ENCODE results near the gene KCTD7. TPM values are rescaled to one million over a fixed set of nuclear protein-coding genes. Genes with fewer than 3 reads are reported as not detected.
"Not testable (repeated sequence)": the region's sequence is repeated elsewhere in the genome, so short reads cannot be mapped to it uniquely, and the experiment has no call there.

KCTD7 gene
- total RNA-seq, 1 experiment from 2014 or later, result 5.5 TPM

- H3K27me3 Mint-ChIP-seq (ENCODE audit: unreplicated experiment), result no peaks in the 10 kb centered on the region
- intact Hi-C loops (cut with micrococcal nuclease; ENCODE audit: unreplicated experiment), result no loop called here
- DNase-seq, result no peak
- no TSS peak for BruUV-seq (replicated peaks)
- no peak overlapping the region for H3K4me3 Mint-ChIP-seq (ENCODE audit: low read depth, unreplicated experiment)
- H3K27ac Mint-ChIP-seq (ENCODE audit: unreplicated experiment), result no peak overlapping the region
- no peak for TF ChIP-seq CTCF (IDR thresholded peaks at IDR 0.05; ENCODE audit: unreplicated experiment)
- H3K4me1 Mint-ChIP-seq (ENCODE audit: low read depth, unreplicated experiment), result no peaks in the 10 kb centered on the region
- CTCF ChIA-PET, result no interaction called here
- H3K36me3 Mint-ChIP-seq (ENCODE audit: insufficient read depth, unreplicated experiment), result peaks cover under 1% of the 10 kb centered on the region
- H3K9me3 Mint-ChIP-seq (ENCODE audit: low read depth, unreplicated experiment), result peaks cover 7% of the 10 kb centered on the region
These were observed 31.2 kb upstream of the KCTD7 start for GRCh38 chr7:66597461-66597860.

- Mint-ChIP-seq H3K36me3 (ENCODE audit: insufficient read depth, unreplicated experiment) (no peaks in the 10 kb centered on the region), H3K9me3 (ENCODE audit: low read depth, unreplicated experiment) (no peaks in the 10 kb centered on the region), H3K4me1 (ENCODE audit: low read depth, unreplicated experiment) (no peaks in the 10 kb centered on the region), H3K27me3 (ENCODE audit: unreplicated experiment) (no peaks in the 10 kb centered on the region), H3K27ac (ENCODE audit: unreplicated experiment) (no peak overlapping the region), H3K4me3 (ENCODE audit: low read depth, unreplicated experiment) (no peak overlapping the region)
- no TSS peak for BruUV-seq (replicated peaks)
- no peak for TF ChIP-seq CTCF (IDR thresholded peaks at IDR 0.05; ENCODE audit: unreplicated experiment)
- CTCF ChIA-PET, result no interaction called here
- no peak for DNase-seq
- intact Hi-C loops (cut with micrococcal nuclease; ENCODE audit: unreplicated experiment), result no loop called here
These were observed 26.5 kb upstream of the KCTD7 start for GRCh38 chr7:66602159-66602558.

GRCh38 chr7:66604198-66604597 is 24.5 kb upstream of the KCTD7 start:
- no peak for DNase-seq
- no peaks in the 10 kb centered on the region for H3K36me3 Mint-ChIP-seq (ENCODE audit: insufficient read depth, unreplicated experiment)
- H3K4me1 Mint-ChIP-seq (ENCODE audit: low read depth, unreplicated experiment), result no peaks in the 10 kb centered on the region
- H3K27me3 Mint-ChIP-seq (ENCODE audit: unreplicated experiment), result no peaks in the 10 kb centered on the region
- H3K9me3 Mint-ChIP-seq (ENCODE audit: low read depth, unreplicated experiment), result no peaks in the 10 kb centered on the region
- CTCF ChIA-PET, result no interaction called here
- TF ChIP-seq CTCF (IDR thresholded peaks at IDR 0.05; ENCODE audit: unreplicated experiment), result no peak
- no peak overlapping the region for H3K27ac Mint-ChIP-seq (ENCODE audit: unreplicated experiment)
- no TSS peak for BruUV-seq (replicated peaks)
- intact Hi-C loops (cut with micrococcal nuclease; ENCODE audit: unreplicated experiment), result no loop called here
- no peak overlapping the region for H3K4me3 Mint-ChIP-seq (ENCODE audit: low read depth, unreplicated experiment)

- H3K27ac Mint-ChIP-seq (ENCODE audit: unreplicated experiment); BruUV-seq (replicated peaks); intact Hi-C loops (cut with micrococcal nuclease; ENCODE audit: unreplicated experiment); H3K27me3 Mint-ChIP-seq (ENCODE audit: unreplicated experiment); DNase-seq; H3K9me3 Mint-ChIP-seq (ENCODE audit: low read depth, unreplicated experiment); H3K36me3 Mint-ChIP-seq (ENCODE audit: insufficient read depth, unreplicated experiment); H3K4me3 Mint-ChIP-seq (ENCODE audit: low read depth, unreplicated experiment); CTCF ChIA-PET; H3K4me1 Mint-ChIP-seq (ENCODE audit: low read depth, unreplicated experiment): not testable (repeated sequence)
These were observed 22.0 kb upstream of the KCTD7 start for GRCh38 chr7:66606540-66607291.

- H3K4me3 Mint-ChIP-seq (ENCODE audit: low read depth, unreplicated experiment), result no peak overlapping the region
- DNase-seq, result no peak
- intact Hi-C loops (cut with micrococcal nuclease; ENCODE audit: unreplicated experiment), result no loop called here
- TF ChIP-seq CTCF (IDR thresholded peaks at IDR 0.05; ENCODE audit: unreplicated experiment), result no peak
- BruUV-seq (replicated peaks), result no TSS peak
- H3K36me3 Mint-ChIP-seq (ENCODE audit: insufficient read depth, unreplicated experiment), result no peaks in the 10 kb centered on the region
- H3K27ac Mint-ChIP-seq (ENCODE audit: unreplicated experiment), result no peak overlapping the region
- CTCF ChIA-PET, result interaction anchor here (0.7 kb wide), 1 partner anchor 242 kb away, joined by 5 read pairs; no protein-coding TSS in a partner anchor
- no peaks in the 10 kb centered on the region for H3K27me3 Mint-ChIP-seq (ENCODE audit: unreplicated experiment)
- H3K9me3 Mint-ChIP-seq (ENCODE audit: low read depth, unreplicated experiment), result no peaks in the 10 kb centered on the region
- no peaks in the 10 kb centered on the region for H3K4me1 Mint-ChIP-seq (ENCODE audit: low read depth, unreplicated experiment)
These were observed 19.5 kb upstream of the KCTD7 start for GRCh38 chr7:66609176-66609575.

GRCh38 chr7:66614596-66614995 is 14.1 kb upstream of the KCTD7 start:
- H3K36me3 Mint-ChIP-seq (ENCODE audit: insufficient read depth, unreplicated experiment); BruUV-seq (replicated peaks); intact Hi-C loops (cut with micrococcal nuclease; ENCODE audit: unreplicated experiment); H3K4me1 Mint-ChIP-seq (ENCODE audit: low read depth, unreplicated experiment); H3K4me3 Mint-ChIP-seq (ENCODE audit: low read depth, unreplicated experiment); CTCF ChIA-PET; DNase-seq; H3K9me3 Mint-ChIP-seq (ENCODE audit: low read depth, unreplicated experiment); H3K27me3 Mint-ChIP-seq (ENCODE audit: unreplicated experiment); H3K27ac Mint-ChIP-seq (ENCODE audit: unreplicated experiment): not testable (repeated sequence)

All from Calu3 (cell line).